GM18526 (cell line): ENCODE results near the gene GPR15LG.

Experiments used
- POLR2A ChIP-seq: IDR thresholded peaks from 3 replicates; pipeline ENCODE4 v1.6.1; 2011; ENCODE audit not compliant: insufficient read length; ENCODE audit errors: extremely low read depth

GPR15LG gene

GRCh38 chr10:84173501-84173929, at the start of gene GPR15LG:
GPR15LG (plus strand) TSS chr10:84173801; CDS start chr10:84173852, 51 bp downstream.
- TF ChIP-seq POLR2A: no peak

GRCh38 chr10:84126785-84127167, 46.8 kb upstream of the GPR15LG start:
- no peak for TF ChIP-seq POLR2A

- no peak for TF ChIP-seq POLR2A
Measured at GRCh38 chr10:84135836-84136235, 37.8 kb upstream of the GPR15LG start.

- no peak for TF ChIP-seq POLR2A
Measured at GRCh38 chr10:84137811-84138210, 35.8 kb upstream of the GPR15LG start.

- TF ChIP-seq POLR2A: no peak
Measured at GRCh38 chr10:84138478-84139125, 35.0 kb upstream of the GPR15LG start.

- TF ChIP-seq POLR2A: peak; percentile 78
Measured at GRCh38 chr10:84139126-84140035, 34.2 kb upstream of the GPR15LG start, which contains the start of gene GHITM. GHITM (plus strand) TSS chr10:84139509; CDS start chr10:84141501, 1,992 bp downstream.

- no peak for TF ChIP-seq POLR2A
Measured at GRCh38 chr10:84140036-84140379, 33.6 kb upstream of the GPR15LG start.

- no peak for TF ChIP-seq POLR2A
Measured at GRCh38 chr10:84147347-84147746, 26.3 kb upstream of the GPR15LG start.

- no peak for TF ChIP-seq POLR2A
Measured at GRCh38 chr10:84149854-84150253, 23.7 kb upstream of the GPR15LG start.

- no peak for TF ChIP-seq POLR2A
Measured at GRCh38 chr10:84152769-84153168, 20.8 kb upstream of the GPR15LG start.

- no peak for TF ChIP-seq POLR2A
Measured at GRCh38 chr10:84155521-84155920, 18.1 kb upstream of the GPR15LG start.

GRCh38 chr10:84156009-84156408, 17.6 kb upstream of the GPR15LG start:
- no peak for TF ChIP-seq POLR2A

- TF ChIP-seq POLR2A: no peak
Measured at GRCh38 chr10:84156768-84157167, 16.8 kb upstream of the GPR15LG start.

GRCh38 chr10:84158061-84158460, 15.5 kb upstream of the GPR15LG start:
- TF ChIP-seq POLR2A: no peak

GRCh38 chr10:84158550-84158949, 15.1 kb upstream of the GPR15LG start:
- TF ChIP-seq POLR2A: no peak

GRCh38 chr10:84159076-84159685, 14.4 kb upstream of the GPR15LG start:
- no peak for TF ChIP-seq POLR2A

- no peak for TF ChIP-seq POLR2A
Measured at GRCh38 chr10:84160663-84161362, 12.8 kb upstream of the GPR15LG start.
